Measurements from ENCODE around the gene L2HGDH. TPM values are rescaled to one million over a fixed set of nuclear protein-coding genes. Genes with fewer than 3 reads are reported as not detected.

The L2HGDH gene
- polyA plus RNA-seq, 1 donor (not counting 4 experiments of a cell fraction or from before 2014, with no cell fraction given) = 7.9 TPM

- no peak for FAIRE-seq
- no peak for TF ChIP-seq CTCF (optimal IDR thresholded peaks at IDR 0.05 in 1 of 3, IDR thresholded peaks at IDR 0.05 in 1 of 3, conservative IDR thresholded peaks at IDR 0.05 in 1 of 3; ENCODE audit: extremely low read depth in 1 of 3, insufficient read depth in 2 of 3, low read length in 3 of 3)
- TF ChIP-seq EZH2 (IDR thresholded peaks at IDR 0.05; ENCODE audit: low read length) = no peak
- Histone ChIP-seq H3K27me3 (ENCODE audit: control insufficient read depth, extremely low read depth, insufficient read depth, low read length) (no peaks in the 10 kb centered on the region), H3K4me3 (ENCODE audit: control insufficient read depth in 2 of 3, extremely low read depth in 1 of 3, insufficient read depth in 2 of 3, low read depth in 1 of 3, low read length in 3 of 3) (no peak overlapping the region), H4K20me1 (ENCODE audit: control insufficient read depth, extremely low read depth, insufficient read depth, low read length) (no peaks in the 10 kb centered on the region), H3K4me1 (ENCODE audit: control insufficient read depth, extremely low read depth, insufficient read depth, low read length) (peaks cover 10% of the 10 kb centered on the region), H3K9ac (ENCODE audit: control insufficient read depth, extremely low read depth, insufficient read depth, low read length) (no peak overlapping the region), H3K79me2 (ENCODE audit: control insufficient read depth, insufficient read depth, low read length) (no peaks in the 10 kb centered on the region), H3K4me2 (ENCODE audit: control insufficient read depth, extremely low read depth, insufficient read depth, low read depth, low read length) (no peak overlapping the region), H2AFZ (ENCODE audit: control insufficient read depth, low read length) (no peak overlapping the region), H3K9me1 (ENCODE audit: control insufficient read depth, extremely low read depth, insufficient read depth, low read length) (no peaks in the 10 kb centered on the region), H3K36me3 (ENCODE audit: control insufficient read depth in 2 of 2, extremely low read depth in 1 of 2, insufficient read depth in 2 of 2, low read length in 2 of 2) (no peaks in the 10 kb centered on the region), H3K9me3 (ENCODE audit: control insufficient read depth, low read depth, low read length) (no peaks in the 10 kb centered on the region), H3K27ac (ENCODE audit: control insufficient read depth, insufficient read depth, low read length) (no peak overlapping the region)
- DNase-seq (ENCODE audit: low read depth, low spot score) = no peak
- dilution Hi-C loops (cut with MboI; ENCODE audit: extremely low pct_ligation_motif_present, low sequenced_read_pairs) = no loop called here
These were observed 38.9 kb upstream of the L2HGDH start for GRCh38 chr14:50350975-50351374.

GRCh38 chr14:50348933-50349332 lies 36.9 kb upstream of the L2HGDH start:
- Histone ChIP-seq H3K4me2 (ENCODE audit: control insufficient read depth, extremely low read depth, insufficient read depth, low read depth, low read length) (no peak overlapping the region), H3K9me1 (ENCODE audit: control insufficient read depth, extremely low read depth, insufficient read depth, low read length) (no peaks in the 10 kb centered on the region), H3K27me3 (ENCODE audit: control insufficient read depth, extremely low read depth, insufficient read depth, low read length) (no peaks in the 10 kb centered on the region), H3K4me1 (ENCODE audit: control insufficient read depth, extremely low read depth, insufficient read depth, low read length) (peaks cover 18% of the 10 kb centered on the region), H3K9me3 (ENCODE audit: control insufficient read depth, low read depth, low read length) (no peaks in the 10 kb centered on the region), H4K20me1 (ENCODE audit: control insufficient read depth, extremely low read depth, insufficient read depth, low read length) (no peaks in the 10 kb centered on the region), H3K9ac (ENCODE audit: control insufficient read depth, extremely low read depth, insufficient read depth, low read length) (no peak overlapping the region), H3K27ac (ENCODE audit: control insufficient read depth, insufficient read depth, low read length) (no peak overlapping the region), H3K36me3 (ENCODE audit: control insufficient read depth in 2 of 2, extremely low read depth in 1 of 2, insufficient read depth in 2 of 2, low read length in 2 of 2) (no peaks in the 10 kb centered on the region), H2AFZ (ENCODE audit: control insufficient read depth, low read length) (no peak overlapping the region), H3K4me3 (ENCODE audit: control insufficient read depth in 2 of 3, extremely low read depth in 1 of 3, insufficient read depth in 2 of 3, low read depth in 1 of 3, low read length in 3 of 3) (no peak overlapping the region), H3K79me2 (ENCODE audit: control insufficient read depth, insufficient read depth, low read length) (no peaks in the 10 kb centered on the region)
- no peak for DNase-seq (ENCODE audit: low read depth, low spot score)
- no peak for FAIRE-seq
- TF ChIP-seq CTCF (optimal IDR thresholded peaks at IDR 0.05 in 1 of 3, IDR thresholded peaks at IDR 0.05 in 1 of 3, conservative IDR thresholded peaks at IDR 0.05 in 1 of 3; ENCODE audit: extremely low read depth in 1 of 3, insufficient read depth in 2 of 3, low read length in 3 of 3) = no peak
- TF ChIP-seq EZH2 (IDR thresholded peaks at IDR 0.05; ENCODE audit: low read length) = no peak
- dilution Hi-C loops (cut with MboI; ENCODE audit: extremely low pct_ligation_motif_present, low sequenced_read_pairs) = no loop called here

Data from keratinocyte (primary cell).